Measurements from ENCODE around the gene BLVRA. TPM values are rescaled to one million over a fixed set of nuclear protein-coding genes. Genes with fewer than 3 reads are reported as not detected.

Gene BLVRA
- total RNA-seq, 1 donor from 2014 or later: 19.3 TPM

- peak; percentile 76 for DNase-seq (ENCODE audit: extremely low spot score, unreplicated experiment)
- Mint-ChIP-seq H3K27me3 (peaks cover 32% of the 10 kb centered on the region), H3K9me3 (no peaks in the 10 kb centered on the region), H3K27ac (peak overlapping the region; percentile 35), H3K36me3 (no peaks in the 10 kb centered on the region), H3K4me1 (ENCODE audit: unreplicated experiment) (peaks cover 11% of the 10 kb centered on the region), H3K4me3 (peak overlapping the region; percentile 88)
- peak; percentile 12 for TF ChIP-seq CTCF (conservative IDR thresholded peaks at IDR 0.05)
Measured at GRCh38 chr7:43758822-43759683, 573 bp downstream of the BLVRA start.

- H3K27me3 Mint-ChIP-seq: peaks cover 32% of the 10 kb centered on the region
- no peak for DNase-seq (ENCODE audit: extremely low spot score, unreplicated experiment)
- H3K4me3 Mint-ChIP-seq: no peak overlapping the region
- no peak overlapping the region for H3K27ac Mint-ChIP-seq
- no peaks in the 10 kb centered on the region for H3K9me3 Mint-ChIP-seq
- no peaks in the 10 kb centered on the region for H3K36me3 Mint-ChIP-seq
- peaks cover 20% of the 10 kb centered on the region for H3K4me1 Mint-ChIP-seq (ENCODE audit: unreplicated experiment)
- TF ChIP-seq CTCF (conservative IDR thresholded peaks at IDR 0.05): no peak
Measured at GRCh38 chr7:43760861-43761260, 2.4 kb downstream of the BLVRA start.

GRCh38 chr7:43761382-43761781 is 2.9 kb downstream of the BLVRA start:
- Mint-ChIP-seq H3K27ac (no peak overlapping the region), H3K9me3 (no peaks in the 10 kb centered on the region), H3K36me3 (no peaks in the 10 kb centered on the region), H3K27me3 (peaks cover 28% of the 10 kb centered on the region), H3K4me1 (ENCODE audit: unreplicated experiment) (peaks cover 20% of the 10 kb centered on the region), H3K4me3 (no peak overlapping the region)
- no peak for TF ChIP-seq CTCF (conservative IDR thresholded peaks at IDR 0.05)
- no peak for DNase-seq (ENCODE audit: extremely low spot score, unreplicated experiment)

GRCh38 chr7:43761938-43762692 is 3.6 kb downstream of the BLVRA start:
- Mint-ChIP-seq H3K4me1 (ENCODE audit: unreplicated experiment) (peaks cover 20% of the 10 kb centered on the region), H3K27ac (no peak overlapping the region), H3K36me3 (no peaks in the 10 kb centered on the region), H3K27me3 (peaks cover 22% of the 10 kb centered on the region), H3K4me3 (peak overlapping the region; percentile 17), H3K9me3 (no peaks in the 10 kb centered on the region)
- DNase-seq (ENCODE audit: extremely low spot score, unreplicated experiment): no peak
- no peak for TF ChIP-seq CTCF (conservative IDR thresholded peaks at IDR 0.05)

GRCh38 chr7:43763183-43763582 is 4.7 kb downstream of the BLVRA start:
- Mint-ChIP-seq H3K27ac (no peak overlapping the region), H3K4me3 (no peak overlapping the region), H3K4me1 (ENCODE audit: unreplicated experiment) (peaks cover 20% of the 10 kb centered on the region), H3K36me3 (no peaks in the 10 kb centered on the region), H3K9me3 (no peaks in the 10 kb centered on the region), H3K27me3 (peaks cover 13% of the 10 kb centered on the region)
- no peak for DNase-seq (ENCODE audit: extremely low spot score, unreplicated experiment)
- no peak for TF ChIP-seq CTCF (conservative IDR thresholded peaks at IDR 0.05)

Data from type B pancreatic cell (in vitro differentiated cells).